ENCODE measurements around the gene PINLYP.

- TF ChIP-seq EP300 (IDR thresholded peaks at IDR 0.05) (peak in 1 of 4 donors; percentile 36), CTCF (IDR thresholded peaks at IDR 0.05) (no peak), POLR2A (IDR thresholded peaks at IDR 0.05) (peak in 1 of 4 donors; percentile 11)
Measured at GRCh38 chr19:43562698-43563241, 12.8 kb upstream of the PINLYP start.
